Activated B cell treated with CpG ODN at 0.5 μM for 24 hours (primary cell): ENCODE data around the gene KCTD21. TPM values are rescaled to one million over a fixed set of nuclear protein-coding genes. Genes with fewer than 3 reads are reported as not detected.

ENCODE experiments used
- ATAC-seq: fragments of 200-7000 bp; cut with Tn5 transposase; one replicate; pipeline ENCODE4 v1.10.0; 2021; ENCODE audit warnings: low read depth, mild to moderate bottlenecking, moderate library complexity
- CTCF ChIA-PET: fragments of 350-600 bp; sonication (Branson Sonifier 250); formaldehyde crosslinking; loops from one replicate; lab custom pipeline; 2021; ENCODE audit warnings: antibody characterized with exemption; lab: Charles Lee
- POLR2A ChIA-PET: fragments of 350-600 bp; sonication (Branson Sonifier 250); formaldehyde crosslinking; loops from one replicate; lab custom pipeline; 2021; ENCODE audit warnings: antibody characterized with exemption; lab: Charles Lee
- DNase-seq: peaks from one replicate; pipeline ENCODE4 v3.0.0; 2022
- H3K27ac Mint-ChIP-seq: one replicate; pipeline ENCODE4 v1.8.0; 2020; ENCODE audit warnings: mixed read lengths
- H3K27me3 Mint-ChIP-seq: one replicate; pipeline ENCODE4 v1.8.0; 2021; ENCODE audit warnings: mixed read lengths
- H3K36me3 Mint-ChIP-seq: one replicate; pipeline ENCODE4 v1.8.0; 2021; ENCODE audit warnings: low read depth, mixed read lengths
- H3K4me1 Mint-ChIP-seq: one replicate; pipeline ENCODE4 v1.8.0; 2021; ENCODE audit warnings: mixed read lengths
- H3K4me3 Mint-ChIP-seq: one replicate; pipeline ENCODE4 v1.8.0; 2020; ENCODE audit warnings: mild to moderate bottlenecking, mixed read lengths
- H3K9me3 Mint-ChIP-seq: one replicate; pipeline ENCODE4 v1.8.0; 2020; ENCODE audit warnings: mixed read lengths
- intact Hi-C: fragments of 100-400 bp; cut with micrococcal nuclease; formaldehyde crosslinking; loops from one replicate; pipeline ENCODE4 v1.15.1; 2024
- total RNA-seq: library from RNA; stranded (reverse); gene quantifications from 2 replicates; pipeline ENCODE4 v1.2.3, GENCODE V29; 2022
- TF ChIP-seq, protein P1 (sequence below): fragments of 200-600 bp; IDR thresholded peaks from one replicate; pipeline ENCODE4 v1.8.0; 2022; ENCODE audit warnings: antibody characterized with exemption, mild to moderate bottlenecking

Gene KCTD21
- total RNA-seq, 1 donor from 2014 or later: 3.2 TPM

DNA sequence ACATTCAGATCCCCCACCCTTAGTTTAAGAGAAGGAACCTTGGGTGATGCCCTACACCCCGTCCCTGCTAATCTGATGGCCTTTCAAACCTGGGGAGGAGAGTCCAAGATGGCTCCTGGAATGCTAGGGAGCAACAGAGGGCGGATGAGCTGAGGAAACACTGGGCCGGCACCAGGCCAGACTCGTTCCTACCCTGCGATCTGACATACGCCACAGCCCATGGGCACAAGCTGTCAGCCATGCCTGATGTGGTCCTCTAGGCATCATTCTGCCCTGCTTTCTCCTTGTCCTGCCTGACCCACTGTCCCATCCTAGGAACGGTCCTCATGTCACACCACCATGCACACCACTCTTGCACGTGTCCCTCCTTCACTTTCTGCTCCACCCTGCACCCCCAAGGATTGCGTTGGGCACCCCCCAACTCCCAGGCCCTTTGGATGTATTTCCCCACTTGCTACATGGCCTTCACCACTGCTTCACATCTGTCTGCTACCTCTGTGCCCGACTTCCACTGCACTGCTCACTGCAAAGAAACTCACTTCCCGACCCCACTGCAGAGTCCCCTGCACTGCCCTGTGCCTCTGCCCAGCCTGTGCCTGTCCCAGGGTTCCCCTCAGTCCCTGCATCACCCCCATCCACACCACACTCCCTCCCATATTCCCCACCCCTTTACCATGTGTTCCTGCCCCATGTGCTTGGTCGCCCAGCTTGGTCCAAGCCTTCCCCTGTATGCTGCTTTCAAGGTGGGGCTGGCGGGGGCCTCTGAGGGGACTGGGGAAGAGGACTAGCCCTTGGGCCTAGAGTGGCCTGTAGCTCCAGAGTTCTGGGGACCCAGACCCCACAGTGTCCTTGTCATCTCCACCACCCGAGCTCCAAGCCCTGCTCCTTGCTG lies 29.5 kb upstream of the KCTD21 start:
- no peaks in the 10 kb centered on the region for H3K27me3 Mint-ChIP-seq
- DNase-seq: no peak
- H3K9me3 Mint-ChIP-seq: no peaks in the 10 kb centered on the region
- POLR2A ChIA-PET: no interaction called here
- TF ChIP-seq, protein P1, sequence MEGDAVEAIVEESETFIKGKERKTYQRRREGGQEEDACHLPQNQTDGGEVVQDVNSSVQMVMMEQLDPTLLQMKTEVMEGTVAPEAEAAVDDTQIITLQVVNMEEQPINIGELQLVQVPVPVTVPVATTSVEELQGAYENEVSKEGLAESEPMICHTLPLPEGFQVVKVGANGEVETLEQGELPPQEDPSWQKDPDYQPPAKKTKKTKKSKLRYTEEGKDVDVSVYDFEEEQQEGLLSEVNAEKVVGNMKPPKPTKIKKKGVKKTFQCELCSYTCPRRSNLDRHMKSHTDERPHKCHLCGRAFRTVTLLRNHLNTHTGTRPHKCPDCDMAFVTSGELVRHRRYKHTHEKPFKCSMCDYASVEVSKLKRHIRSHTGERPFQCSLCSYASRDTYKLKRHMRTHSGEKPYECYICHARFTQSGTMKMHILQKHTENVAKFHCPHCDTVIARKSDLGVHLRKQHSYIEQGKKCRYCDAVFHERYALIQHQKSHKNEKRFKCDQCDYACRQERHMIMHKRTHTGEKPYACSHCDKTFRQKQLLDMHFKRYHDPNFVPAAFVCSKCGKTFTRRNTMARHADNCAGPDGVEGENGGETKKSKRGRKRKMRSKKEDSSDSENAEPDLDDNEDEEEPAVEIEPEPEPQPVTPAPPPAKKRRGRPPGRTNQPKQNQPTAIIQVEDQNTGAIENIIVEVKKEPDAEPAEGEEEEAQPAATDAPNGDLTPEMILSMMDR: no peak
- CTCF ChIA-PET: no interaction called here
- H3K4me1 Mint-ChIP-seq: peaks cover 3% of the 10 kb centered on the region
- intact Hi-C loops: no loop called here
- no peak for ATAC-seq
- no peak overlapping the region for H3K4me3 Mint-ChIP-seq
- H3K36me3 Mint-ChIP-seq: peaks cover 69% of the 10 kb centered on the region
- no peak overlapping the region for H3K27ac Mint-ChIP-seq

DNA sequence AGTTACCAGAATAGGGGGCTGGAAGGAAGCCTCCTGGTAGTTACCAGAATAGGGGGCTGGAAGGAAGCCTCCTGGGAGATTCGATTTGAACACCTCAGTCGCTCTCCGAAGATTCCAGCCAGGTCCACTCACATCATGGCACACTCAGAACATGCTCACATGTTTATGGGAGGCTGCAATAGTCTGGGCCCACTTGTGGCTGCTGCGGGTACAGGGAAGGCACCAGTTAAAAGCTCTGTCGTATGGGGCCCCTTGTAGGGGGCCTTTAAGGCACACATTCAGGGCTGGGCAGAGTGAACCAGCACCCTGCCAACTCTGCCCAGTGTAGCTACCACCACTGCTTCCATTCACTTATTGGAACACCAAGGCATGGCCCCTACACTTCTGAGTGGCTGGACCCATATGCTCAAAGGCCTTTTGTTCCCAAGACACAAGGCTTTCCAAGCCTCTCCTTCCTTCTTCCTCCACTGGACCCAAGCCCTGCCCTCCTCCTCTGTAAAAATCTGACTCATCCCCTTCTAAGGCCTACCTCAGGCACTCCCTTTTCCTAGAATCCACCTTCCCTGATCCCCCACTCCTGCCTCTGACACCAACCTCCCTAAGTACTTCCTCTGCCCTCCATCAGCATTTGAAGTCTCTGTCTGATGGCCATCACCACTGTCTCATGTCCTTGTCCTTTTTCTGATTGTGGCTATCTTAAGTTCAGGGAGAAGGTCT lies 28.3 kb upstream of the KCTD21 start:
- Mint-ChIP-seq H3K27me3 (no peaks in the 10 kb centered on the region), H3K4me1 (no peaks in the 10 kb centered on the region), H3K36me3 (peaks cover 64% of the 10 kb centered on the region), H3K27ac (no peak overlapping the region), H3K9me3 (no peaks in the 10 kb centered on the region), H3K4me3 (no peak overlapping the region)
- CTCF ChIA-PET: no interaction called here
- intact Hi-C loops: no loop called here
- POLR2A ChIA-PET: no interaction called here
- ATAC-seq (no peak), DNase-seq (no peak)
- TF ChIP-seq, protein P1: no peak

DNA sequence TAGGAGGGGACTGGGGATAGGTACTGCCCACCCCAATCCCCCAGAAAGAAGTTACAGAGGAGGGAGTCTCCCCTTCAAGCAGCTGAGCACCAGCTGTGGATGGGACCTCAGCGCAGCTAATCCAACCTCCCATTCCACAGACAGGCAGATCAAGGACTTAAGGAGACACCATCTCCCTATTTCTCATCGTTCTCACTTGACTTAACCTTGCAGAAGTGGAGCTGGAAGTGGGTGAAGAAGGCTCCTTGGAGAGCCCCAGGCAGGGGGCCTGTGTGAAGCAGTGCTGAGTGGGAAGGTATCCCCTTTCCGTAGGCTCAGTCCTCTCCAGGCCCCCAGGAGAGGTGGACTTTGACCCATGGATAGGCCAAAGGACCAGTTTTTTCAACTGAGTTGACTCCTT lies 27.6 kb upstream of the KCTD21 start:
- H3K27me3 Mint-ChIP-seq: no peaks in the 10 kb centered on the region
- intact Hi-C loops: no loop called here
- H3K36me3 Mint-ChIP-seq: peaks cover 57% of the 10 kb centered on the region
- no peak overlapping the region for H3K27ac Mint-ChIP-seq
- DNase-seq (no peak), ATAC-seq (no peak)
- no peaks in the 10 kb centered on the region for H3K9me3 Mint-ChIP-seq
- ChIA-PET POLR2A (no interaction called here), CTCF (no interaction called here)
- H3K4me1 Mint-ChIP-seq: no peaks in the 10 kb centered on the region
- TF ChIP-seq, protein P1: no peak
- H3K4me3 Mint-ChIP-seq: no peak overlapping the region

DNA sequence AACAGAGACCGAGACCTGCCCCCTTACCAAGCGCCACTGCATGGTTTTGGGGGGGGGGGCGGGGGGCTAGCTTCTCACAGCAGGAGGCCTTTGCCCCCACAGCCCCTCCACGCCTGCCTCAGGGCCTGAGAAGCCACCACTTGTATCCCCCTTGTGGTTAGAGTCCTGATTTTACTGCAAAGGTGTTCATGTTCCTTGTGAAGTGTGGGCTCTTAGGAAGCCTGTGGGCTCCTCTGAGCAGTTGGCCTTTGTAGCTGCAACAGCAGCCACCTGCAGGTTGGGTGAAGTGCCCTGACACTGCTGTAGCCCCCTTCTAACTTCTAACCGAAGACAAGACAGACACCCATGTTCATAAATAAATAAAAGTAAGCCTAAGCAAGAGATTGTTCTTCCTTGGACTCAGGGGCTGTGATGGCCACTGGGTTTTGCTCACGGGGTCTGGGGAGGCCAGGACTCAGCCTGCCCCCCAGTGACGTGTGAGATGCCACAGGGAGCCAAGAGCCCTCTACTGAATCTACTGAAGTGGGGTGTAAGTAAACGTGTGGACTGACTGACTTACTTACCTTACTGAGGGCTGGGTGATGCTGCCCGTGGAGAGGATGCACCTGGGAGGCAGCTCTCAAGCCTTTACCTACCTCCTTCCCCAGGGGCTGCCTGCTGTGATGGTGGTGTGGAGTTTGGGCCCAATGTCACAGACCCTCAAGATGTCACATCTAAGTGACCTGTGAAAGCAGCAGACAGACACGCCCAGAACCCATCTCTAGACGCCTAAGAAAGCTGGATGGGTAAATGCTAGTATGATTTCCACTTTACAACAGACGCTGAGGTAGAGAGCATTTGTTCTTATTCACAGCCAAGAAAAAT lies 26.1 kb upstream of the KCTD21 start:
- Mint-ChIP-seq H3K27ac (no peak overlapping the region), H3K36me3 (peaks cover 47% of the 10 kb centered on the region), H3K4me3 (no peak overlapping the region), H3K4me1 (no peaks in the 10 kb centered on the region), H3K27me3 (no peaks in the 10 kb centered on the region), H3K9me3 (no peaks in the 10 kb centered on the region)
- DNase-seq (no peak), ATAC-seq (no peak)
- TF ChIP-seq, protein P1: no peak
- intact Hi-C loops: no loop called here
- POLR2A ChIA-PET: no interaction called here
- CTCF ChIA-PET: no interaction called here
